Neutrophil (primary cell): ENCODE measurements around the gene HIP1.
"Not testable (repeated sequence)": the region's sequence is repeated elsewhere in the genome, so short reads cannot be mapped to it uniquely, and the experiment has no call there.

Experiments used
- H3K27ac ChIP-seq: fragments of 200-600 bp; sonication (generic); 2 replicates; pipeline ENCODE4 v1.5.1; 2016; ENCODE audit warnings: mild to moderate bottlenecking, moderate library complexity
- H3K27me3 ChIP-seq: fragments of 200-600 bp; sonication (generic); 2 replicates; pipeline ENCODE4 v1.6.0; 2016; ENCODE audit warnings: mild to moderate bottlenecking
- H3K36me3 ChIP-seq: fragments of 200-600 bp; sonication (generic); 2 replicates; pipeline ENCODE4 v1.5.1; 2017
- H3K4me1 ChIP-seq, 2 experiments: fragments of 200-600 bp in 1 of 2; sonication (generic) in 1 of 2; 1 replicate in 1 of 2; 2 replicates in 1 of 2; pipeline versions ENCODE4 v1.5.1 to v1.6.1; 2013 to 2016; ENCODE audit warnings: low read depth in 1 of 2, low read length in 1 of 2, mild to moderate bottlenecking in 1 of 2, moderate library complexity in 1 of 2; ENCODE audit not compliant: control insufficient read depth in 1 of 2, insufficient read depth in 1 of 2
- H3K4me3 ChIP-seq, 2 experiments: fragments of 200-600 bp in 1 of 2; sonication (generic) in 1 of 2; 1 replicate in 1 of 2; 2 replicates in 1 of 2; pipeline ENCODE4 v1.5.1; 2013 to 2016; ENCODE audit warnings: low read depth in 1 of 2, low read length in 1 of 2, mild to moderate bottlenecking in 1 of 2, moderate library complexity in 1 of 2
- H3K9me3 ChIP-seq: fragments of 200-600 bp; sonication (generic); 2 replicates; pipeline ENCODE4 v1.5.1; 2016
- CTCF ChIP-seq: fragments of 200-600 bp; sonication (generic); IDR thresholded peaks from 2 replicates; pipeline ENCODE4 v1.5.1; 2016; ENCODE audit warnings: antibody characterized with exemption

Gene HIP1

GRCh38 chr7:75608451-75609122, 130.2 kb downstream of the HIP1 start:
- Histone ChIP-seq H3K27me3 (no peaks in the 10 kb centered on the region), H3K4me3 (peak overlapping the region in 1 of 2 experiments; percentile 20), H3K9me3 (no peaks in the 10 kb centered on the region), H3K27ac (peak overlapping the region; percentile 70), H3K36me3 (peaks cover 4% of the 10 kb centered on the region), H3K4me1 (peaks cover 72 to 75% of the 10 kb centered on the region in 2 experiments)
- TF ChIP-seq CTCF, result no peak

- peak overlapping the region; percentile 79 for H3K27ac ChIP-seq
- H3K4me3 ChIP-seq, result no peak overlapping the region
- peaks cover 5% of the 10 kb centered on the region for H3K36me3 ChIP-seq
- H3K4me1 ChIP-seq, result peaks cover 55 to 58% of the 10 kb centered on the region in 2 experiments
- no peaks in the 10 kb centered on the region for H3K27me3 ChIP-seq
- TF ChIP-seq CTCF, result no peak
- no peaks in the 10 kb centered on the region for H3K9me3 ChIP-seq
These were observed 134.3 kb downstream of the HIP1 start for GRCh38 chr7:75604408-75604807.

- Histone ChIP-seq H3K4me1 (peaks cover 39 to 42% of the 10 kb centered on the region in 2 experiments), H3K36me3 (peaks cover 19% of the 10 kb centered on the region)
- not testable (repeated sequence) for H3K4me3 ChIP-seq, H3K27me3 ChIP-seq, H3K27ac ChIP-seq, H3K9me3 ChIP-seq
These were observed 135.9 kb downstream of the HIP1 start for GRCh38 chr7:75602831-75603230.

GRCh38 chr7:75601539-75601938, 137.2 kb downstream of the HIP1 start:
- no peak for TF ChIP-seq CTCF
- peaks cover 30% of the 10 kb centered on the region for H3K36me3 ChIP-seq

GRCh38 chr7:75600748-75601147, 138.0 kb downstream of the HIP1 start:
- not testable (repeated sequence) for H3K9me3 ChIP-seq, H3K27ac ChIP-seq, H3K27me3 ChIP-seq, H3K4me3 ChIP-seq
- Histone ChIP-seq H3K36me3 (peaks cover 37% of the 10 kb centered on the region), H3K4me1 (peaks cover 26% of the 10 kb centered on the region in 2 experiments)

More at GRCh38 chr7:75601539-75601938, 137.2 kb downstream of the HIP1 start:
- H3K27me3 ChIP-seq, result no peaks in the 10 kb centered on the region
- H3K9me3 ChIP-seq, result no peaks in the 10 kb centered on the region
- peaks cover 33 to 34% of the 10 kb centered on the region in 2 experiments for H3K4me1 ChIP-seq
- no peak overlapping the region for H3K27ac ChIP-seq
- no peak overlapping the region for H3K4me3 ChIP-seq

- H3K27me3 ChIP-seq, result no peaks in the 10 kb centered on the region
- H3K27ac ChIP-seq, result peak overlapping the region; percentile 35
- peaks cover 11 to 12% of the 10 kb centered on the region in 2 experiments for H3K4me1 ChIP-seq
- no peak for TF ChIP-seq CTCF
- H3K36me3 ChIP-seq, result peaks cover 49% of the 10 kb centered on the region
- no peaks in the 10 kb centered on the region for H3K9me3 ChIP-seq
- H3K4me3 ChIP-seq, result no peak overlapping the region
These were observed 139.4 kb downstream of the HIP1 start for GRCh38 chr7:75599244-75599781.
